PC-9 (cell line): ENCODE measurements around the gene PGS1.

Experiments used
- CTCF ChIP-seq: fragments of 200-600 bp; sonication (generic); conservative IDR thresholded peaks from 2 replicates; pipeline ENCODE4 v1.6.1; 2017; ENCODE audit warnings: mixed run types, antibody characterized with exemption, mild to moderate bottlenecking, moderate library complexity
- EZH2 ChIP-seq: fragments of 200-600 bp; sonication (generic); IDR thresholded peaks from 2 replicates; pipeline ENCODE4 v1.8.0; 2017; ENCODE audit warnings: antibody characterized with exemption, low read depth

- peak; percentile 87 for TF ChIP-seq CTCF
- TF ChIP-seq EZH2: no peak
Measured at GRCh38 chr17:78421534-78422266, 43.3 kb downstream of the PGS1 start.
